HG02885 (cell line): ENCODE data around the gene ARIH2.
"Not testable (repeated sequence)": the region's sequence is repeated elsewhere in the genome, so short reads cannot be mapped to it uniquely, and the experiment has no call there.

Experiments
- ATAC-seq: cut with Tn5 transposase; IDR thresholded peaks from one replicate; pipeline ENCODE4 v1.9.1; 2021; ENCODE audit warnings: mild to moderate bottlenecking; ENCODE audit not compliant: unreplicated experiment, poor library complexity

ARIH2 gene

DNA sequence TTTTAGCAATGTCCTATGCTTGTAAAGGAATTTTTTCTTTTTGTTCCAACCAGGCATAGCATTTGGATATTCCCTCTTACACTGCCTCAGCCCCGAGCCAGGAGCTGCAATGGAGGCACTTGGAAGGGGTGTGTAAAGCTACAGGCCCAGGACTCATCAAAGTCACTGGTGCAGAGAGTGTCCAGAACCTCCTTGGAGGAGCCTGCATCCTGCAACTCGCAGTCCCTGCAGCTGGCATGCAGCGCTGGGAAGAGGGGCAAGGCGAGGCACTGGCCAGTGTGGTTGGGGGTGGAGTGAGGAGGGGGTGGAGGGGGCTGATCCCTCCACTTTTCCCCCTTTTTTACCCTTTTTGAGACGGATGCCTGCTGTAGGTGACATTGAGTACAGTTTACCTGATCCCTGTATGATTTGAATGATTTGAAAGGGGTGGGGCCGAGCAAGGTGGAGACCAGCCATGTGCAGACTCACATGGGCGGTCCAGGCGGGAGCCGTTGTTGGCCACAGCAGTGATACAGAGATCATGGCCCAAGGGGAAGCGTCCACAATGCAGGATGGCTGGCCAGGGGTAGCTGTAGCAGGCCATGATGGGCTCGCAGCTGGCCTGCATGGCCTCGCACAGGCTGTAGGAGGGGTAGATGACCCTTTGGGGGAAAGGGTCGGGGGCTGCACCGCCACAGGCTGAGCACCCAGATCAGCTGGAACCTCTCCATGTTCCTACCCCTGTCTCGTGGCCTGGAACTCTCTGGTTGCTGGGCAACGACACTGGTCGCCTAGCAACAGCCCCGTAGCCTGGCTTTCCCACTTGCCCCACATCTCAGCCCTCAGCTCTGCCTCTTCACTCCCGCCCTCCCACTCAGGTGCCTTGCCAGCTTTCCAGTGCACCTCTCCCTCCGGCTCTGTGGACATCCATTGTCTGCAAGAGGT, 79.3 kb downstream of the ARIH2 start:
- no peak for ATAC-seq

DNA sequence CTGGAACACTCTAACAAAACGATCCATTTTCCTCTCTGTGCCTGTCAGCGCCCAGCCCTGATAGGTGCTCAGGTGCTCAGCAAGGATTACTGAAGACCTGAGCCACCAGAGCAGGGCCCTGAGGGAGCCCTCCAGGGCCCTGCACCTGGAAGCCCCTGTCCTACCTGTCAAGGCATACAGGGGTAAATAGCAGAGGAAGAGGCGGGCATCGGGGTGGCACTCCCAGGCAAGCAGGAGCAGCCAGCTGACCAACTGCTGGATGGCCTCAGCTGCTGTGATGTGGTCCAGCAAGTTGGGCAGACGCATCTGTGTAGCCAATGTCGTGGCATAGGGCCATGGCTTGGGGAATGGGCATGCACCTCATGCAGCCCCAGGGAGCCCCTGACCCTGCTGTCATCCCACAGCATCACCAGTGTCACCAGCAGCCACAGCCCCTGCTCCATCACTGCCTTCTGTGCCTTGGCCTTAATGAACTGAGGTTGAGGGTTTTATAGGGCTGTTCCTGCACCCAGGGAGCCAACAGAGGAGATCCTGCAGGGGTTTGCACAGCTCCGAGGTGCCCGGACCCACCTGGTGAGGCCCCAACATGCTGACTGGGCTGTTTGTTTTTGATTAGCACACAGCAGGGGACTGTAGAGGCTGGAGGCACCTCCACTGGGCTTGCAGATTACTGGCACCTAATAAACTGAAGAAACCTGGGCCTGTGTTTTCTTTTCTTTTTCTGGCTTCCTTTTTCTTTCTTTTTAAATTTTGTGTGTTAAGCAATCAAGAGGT, 80.6 kb downstream of the ARIH2 start:
- no peak for ATAC-seq

GRCh38 chr3:49001155-49001554, 82.5 kb downstream of the ARIH2 start:
- no peak for ATAC-seq

DNA sequence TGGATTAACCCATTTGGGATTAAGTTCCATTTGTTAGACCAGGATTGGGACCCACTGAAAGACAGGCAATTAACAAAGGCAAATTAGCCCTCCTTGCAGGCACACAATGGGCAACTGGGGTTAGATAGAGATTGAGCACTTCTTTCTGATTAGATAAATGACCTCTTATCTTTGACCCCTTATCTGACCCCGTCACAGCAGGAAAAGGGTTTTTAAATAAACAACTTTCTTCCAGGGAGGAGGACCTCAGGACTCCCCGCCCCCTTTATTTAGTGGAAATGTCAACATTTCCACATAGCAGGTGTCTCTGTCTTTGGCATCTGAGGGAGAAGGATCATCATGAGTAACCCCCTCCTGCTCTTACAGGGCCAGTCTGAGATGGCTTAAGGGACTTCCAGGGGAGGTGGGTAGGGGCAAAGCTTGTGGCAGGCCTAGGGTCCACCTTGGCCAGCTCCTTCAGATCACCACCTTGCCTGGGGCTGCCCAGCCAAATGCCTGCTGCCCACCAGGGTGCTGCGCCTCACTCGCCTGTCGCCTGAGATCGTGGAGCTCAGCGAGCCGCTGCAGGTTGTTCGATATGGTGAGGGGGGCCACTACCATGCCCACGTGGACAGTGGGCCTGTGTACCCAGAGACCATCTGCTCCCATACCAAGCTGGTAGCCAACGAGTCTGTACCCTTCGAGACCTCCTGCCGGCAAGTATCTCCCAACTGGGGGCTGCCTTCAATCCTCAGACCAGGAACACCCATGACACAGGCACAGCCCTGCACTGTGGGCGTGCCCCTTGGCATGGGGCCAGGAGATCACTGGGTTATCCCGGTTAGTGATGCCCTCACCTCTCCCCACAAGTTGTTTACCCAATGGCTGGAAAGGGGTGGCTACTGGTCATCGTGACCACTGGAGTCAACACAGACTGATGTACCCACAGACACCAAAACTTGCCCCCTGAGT, 86.0 kb downstream of the ARIH2 start:
- ATAC-seq, result no peak

- no peak for ATAC-seq
Measured at GRCh38 chr3:49005303-49005680, 86.7 kb downstream of the ARIH2 start.

DNA sequence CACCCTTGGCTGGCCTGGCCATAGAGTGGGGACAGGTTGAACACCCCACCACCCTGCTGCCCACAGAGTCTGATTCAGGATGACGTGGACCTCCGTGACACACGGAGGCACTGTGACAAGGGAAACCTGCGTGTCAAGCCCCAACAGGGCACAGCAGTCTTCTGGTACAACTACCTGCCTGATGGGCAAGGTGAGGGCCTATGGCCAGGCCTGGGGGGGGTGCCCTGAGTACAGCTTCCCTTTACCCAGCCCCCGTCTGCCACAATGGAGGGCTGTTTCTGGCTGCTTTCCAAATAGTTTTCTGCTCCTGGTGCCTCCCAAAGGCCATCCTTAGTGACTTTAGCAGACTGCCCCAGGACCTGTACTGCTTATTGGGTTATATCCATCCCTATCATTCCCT, 87.4 kb downstream of the ARIH2 start:
- ATAC-seq, result no peak

GRCh38 chr3:49006408-49007067, 87.9 kb downstream of the ARIH2 start:
- peak; percentile 4 for ATAC-seq

DNA sequence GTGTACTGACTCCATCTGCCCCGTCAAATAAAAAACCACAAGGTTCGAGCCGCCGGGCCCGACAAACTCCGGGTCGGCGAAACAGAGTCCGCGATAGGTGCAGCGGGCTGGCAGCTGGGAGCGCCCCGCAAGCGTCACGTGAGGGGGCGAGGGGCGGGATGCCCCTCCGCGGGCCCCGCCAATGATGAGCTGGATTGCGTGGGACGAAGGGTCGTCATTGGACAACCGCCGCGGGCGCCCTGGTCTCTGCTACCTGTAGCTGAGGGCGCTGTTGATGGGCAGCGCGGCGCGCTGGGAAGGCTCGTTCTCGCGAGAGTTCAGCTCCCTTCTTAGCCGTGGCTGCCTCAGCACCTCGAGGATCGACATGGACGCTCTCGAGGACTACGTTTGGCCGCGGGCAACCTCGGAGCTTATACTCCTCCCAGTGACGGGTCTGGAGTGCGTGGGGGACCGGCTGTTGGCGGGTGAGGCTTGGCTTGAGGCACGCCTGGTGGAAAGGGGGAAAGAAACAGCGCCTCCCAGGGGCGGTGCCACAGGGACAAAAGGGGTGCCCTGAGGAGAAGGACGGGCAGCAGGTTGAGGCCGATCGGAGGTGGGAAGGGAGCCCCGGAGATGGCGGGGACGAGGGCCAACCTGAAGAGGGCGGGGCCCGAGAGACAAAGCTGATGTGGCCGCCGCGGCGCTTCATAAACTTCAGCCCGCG, 88.6 kb downstream of the ARIH2 start, which contains the start of gene WDR6:
TSS of gene WDR6 (plus strand) at position 324 of the 703 bp plus-strand sequence. CDS start at position 365, 41 bp downstream.
- ATAC-seq, result peak; percentile 86

DNA sequence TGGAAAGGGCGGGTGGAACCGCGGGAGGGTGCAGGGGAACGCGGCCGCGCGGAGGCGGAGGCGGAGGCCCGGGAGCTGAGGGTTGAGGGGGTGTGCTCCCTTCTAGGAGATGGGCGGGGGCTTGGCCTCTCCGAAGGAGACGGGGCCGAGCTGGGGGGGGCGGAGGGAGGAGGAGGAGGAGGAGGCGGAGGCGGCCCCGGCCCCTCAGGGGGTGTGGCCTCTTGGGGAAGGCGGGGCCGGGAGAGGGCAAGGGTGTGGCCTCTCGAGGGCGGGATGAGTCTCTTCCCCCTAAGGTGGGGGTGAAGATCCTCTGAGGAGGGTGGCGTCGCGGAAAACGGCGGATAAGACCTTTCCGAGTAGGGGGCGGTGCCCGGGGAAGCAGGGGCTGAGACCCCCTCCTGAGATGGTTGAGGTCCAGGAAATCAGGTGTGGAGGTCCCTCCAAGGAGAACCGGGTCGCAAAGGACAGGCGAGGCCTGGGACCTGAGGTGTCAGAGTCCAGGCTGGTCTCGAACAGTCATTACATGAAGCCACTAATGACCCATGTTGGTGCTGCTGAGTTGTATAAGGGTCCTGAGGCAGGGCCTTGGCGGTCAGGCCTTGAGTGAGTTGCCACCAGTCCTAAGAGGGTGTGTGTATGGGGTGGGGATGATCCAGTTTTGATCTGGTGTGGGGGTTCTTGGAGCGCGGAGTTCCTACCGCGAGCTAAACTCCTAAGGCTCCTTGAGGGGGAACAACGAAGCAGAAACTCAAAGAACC, 89.3 kb downstream of the ARIH2 start:
- peak; percentile 51 for ATAC-seq

- ATAC-seq, result not testable (repeated sequence)
Measured at GRCh38 chr3:49008627-49009026, 90.0 kb downstream of the ARIH2 start.

DNA sequence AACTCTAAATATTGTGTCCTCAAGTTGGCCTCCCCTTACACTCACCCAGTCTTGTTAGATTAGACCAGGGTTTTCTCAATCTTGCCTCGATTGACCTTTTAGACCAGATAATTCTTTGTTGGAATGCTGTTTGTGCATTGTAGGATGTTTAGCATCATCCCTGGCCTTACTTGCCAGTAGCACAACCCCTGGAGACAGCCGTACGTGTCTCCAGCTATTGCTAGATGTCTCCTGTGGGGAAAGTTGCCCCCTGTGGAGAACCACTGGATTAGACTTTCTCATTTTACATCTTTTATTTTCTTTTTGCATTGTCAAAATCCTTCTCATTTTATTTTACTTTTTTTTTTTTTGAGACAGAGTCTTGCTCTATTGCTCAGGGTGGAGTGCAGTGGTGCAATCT, 90.8 kb downstream of the ARIH2 start:
- no peak for ATAC-seq

DNA sequence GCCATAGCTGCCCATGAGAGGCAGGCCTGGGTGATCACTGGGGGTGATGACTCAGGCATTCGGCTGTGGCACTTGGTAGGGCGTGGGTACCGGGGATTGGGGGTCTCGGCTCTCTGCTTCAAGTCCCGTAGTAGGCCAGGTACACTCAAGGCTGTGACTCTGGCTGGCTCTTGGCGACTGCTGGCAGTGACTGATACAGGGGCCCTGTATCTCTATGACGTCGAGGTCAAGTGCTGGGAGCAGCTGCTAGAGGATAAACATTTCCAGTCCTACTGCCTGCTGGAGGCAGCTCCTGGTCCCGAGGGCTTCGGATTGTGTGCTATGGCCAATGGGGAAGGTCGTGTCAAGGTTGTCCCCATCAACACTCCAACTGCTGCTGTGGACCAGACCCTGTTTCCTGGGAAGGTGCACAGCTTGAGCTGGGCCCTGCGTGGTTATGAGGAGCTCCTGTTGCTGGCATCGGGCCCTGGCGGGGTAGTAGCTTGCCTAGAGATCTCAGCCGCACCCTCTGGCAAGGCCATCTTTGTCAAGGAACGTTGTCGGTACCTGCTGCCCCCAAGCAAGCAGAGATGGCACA, 93.9 kb downstream of the ARIH2 start:
- ATAC-seq, result no peak

- no peak for ATAC-seq
Measured at GRCh38 chr3:49013113-49013737, 94.6 kb downstream of the ARIH2 start.

GRCh38 chr3:49013738-49014660, 95.4 kb downstream of the ARIH2 start:
- no peak for ATAC-seq

DNA sequence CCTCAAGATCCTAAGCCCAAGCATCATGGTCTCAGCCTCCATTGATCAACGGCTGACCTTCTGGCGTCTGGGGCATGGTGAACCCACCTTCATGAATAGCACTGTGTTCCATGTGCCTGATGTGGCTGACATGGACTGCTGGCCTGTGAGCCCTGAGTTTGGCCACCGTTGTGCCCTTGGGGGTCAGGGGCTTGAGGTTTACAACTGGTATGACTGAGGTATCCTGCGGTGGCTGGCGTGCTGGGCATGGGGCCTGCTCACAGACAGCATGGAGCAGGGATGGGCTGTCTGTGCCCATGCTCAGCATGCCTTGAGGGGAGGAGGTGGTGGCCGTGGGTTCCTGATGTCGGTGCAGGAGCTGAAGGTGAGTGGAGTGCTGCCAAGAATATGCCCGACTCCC, 96.4 kb downstream of the ARIH2 start:
- no peak for ATAC-seq

DNA sequence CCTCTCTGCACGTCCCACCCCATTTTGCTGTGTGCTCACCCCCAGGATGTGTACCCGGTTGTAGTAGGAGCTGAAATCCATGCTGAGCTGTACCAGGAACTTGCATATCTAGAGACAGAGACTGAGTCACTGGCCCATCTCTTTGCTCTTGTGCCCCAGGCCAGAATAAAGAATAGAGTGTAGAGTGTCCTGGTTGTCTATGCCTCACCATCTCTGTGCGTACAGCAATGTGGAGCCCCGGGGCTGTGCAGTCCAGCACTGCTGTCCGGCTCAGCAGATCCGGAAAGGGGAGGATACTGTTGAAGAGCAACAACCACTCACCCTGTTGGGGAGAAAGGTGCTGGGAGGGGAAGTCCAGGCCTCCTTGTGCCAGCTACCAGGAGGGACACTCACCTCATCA, 97.1 kb downstream of the ARIH2 start:
- ATAC-seq, result no peak
